ENCODE data around the gene LRP8.

Gene LRP8
- 23.5 to 32.9 (median 27.8) reads per million in 4 donors for total RNA-seq

DNA sequence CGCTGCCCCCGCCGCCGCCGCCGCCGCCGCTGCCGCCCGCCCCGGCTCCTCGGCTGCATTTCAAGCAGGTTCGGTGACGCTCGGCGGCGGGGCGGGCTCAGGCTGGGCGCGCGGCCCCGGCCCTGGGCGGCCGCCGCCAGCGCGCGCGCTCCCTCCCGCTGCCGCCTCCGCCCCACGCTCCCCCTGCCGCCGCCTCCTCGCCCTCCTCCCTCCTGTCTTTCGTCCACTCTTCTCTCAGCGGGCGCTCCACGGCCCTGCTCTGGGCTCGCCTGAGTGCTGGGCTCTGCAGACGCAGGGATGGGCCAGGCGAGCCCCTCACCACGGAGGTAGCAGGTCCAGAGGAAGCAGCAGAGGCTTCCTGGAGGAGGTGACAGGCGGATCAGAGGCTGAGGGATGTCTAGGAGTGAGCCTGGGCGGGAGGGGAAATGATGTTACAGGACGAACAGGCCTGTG, at the start of gene LRP8:
Gene LRP8 (minus strand): TSS at position 62 of the 453 bp plus-strand sequence. CDS start 158 bp downstream, outside the sequence.
- peak; percentile 51 to 79 (median 66) for DNase-seq

DNA sequence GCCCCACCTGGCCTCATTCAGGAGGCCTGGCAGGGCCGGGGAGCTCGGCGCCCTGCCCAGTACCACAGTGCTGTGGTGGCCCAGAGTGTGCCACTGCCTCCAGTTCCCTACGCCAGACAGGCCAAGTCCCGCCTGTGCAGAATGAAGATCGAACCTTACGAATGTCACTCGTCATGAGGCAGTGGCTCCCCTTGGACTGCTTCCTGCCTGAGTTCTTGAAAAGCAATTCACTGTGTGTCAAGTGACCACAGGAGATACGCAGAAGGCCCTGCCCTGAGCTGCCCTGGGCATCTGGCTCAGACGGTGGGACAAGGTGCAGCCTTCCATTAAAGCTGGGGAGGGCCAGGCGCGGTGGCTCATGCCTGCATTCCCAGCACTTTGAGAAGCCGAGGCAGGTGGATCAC, 49.6 kb upstream of the LRP8 start:
- peak in 1 of 5 donors; percentile 2 for DNase-seq

DNA sequence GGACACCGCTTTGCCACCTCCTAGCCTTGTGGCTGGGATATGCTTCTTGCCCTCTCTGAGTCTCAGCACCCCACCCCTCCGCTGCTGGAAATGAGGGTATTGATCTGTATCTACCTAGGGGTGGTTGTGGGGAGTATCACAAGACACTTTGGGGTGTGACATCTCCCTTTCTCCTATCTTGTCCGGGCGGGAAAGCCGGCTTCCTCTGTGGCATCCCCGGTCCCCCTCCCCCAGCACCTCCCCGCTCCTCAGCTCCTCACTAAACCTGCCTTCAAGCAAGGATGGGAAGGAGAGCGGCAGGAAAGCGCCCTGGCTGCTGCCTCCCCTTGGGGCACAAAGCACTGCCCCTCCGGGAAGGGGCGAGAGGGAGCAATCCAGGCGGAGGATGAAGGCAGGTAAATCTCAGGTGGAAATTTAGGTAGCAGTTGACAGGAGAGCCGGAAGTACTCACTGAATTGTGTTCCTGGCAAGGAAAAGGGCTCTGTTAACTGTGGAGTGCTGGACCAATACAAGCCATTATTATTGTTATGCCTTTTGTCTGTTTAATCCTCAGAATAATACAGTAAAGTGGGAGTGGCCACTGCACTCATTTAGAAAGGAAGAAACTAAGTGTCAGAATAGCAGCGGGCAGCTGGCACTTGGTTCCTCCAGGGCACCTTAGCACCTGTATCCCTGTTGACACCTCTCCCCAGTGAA, 49.0 kb upstream of the LRP8 start:
- peak in 1 of 5 donors; percentile 4 for DNase-seq

DNA sequence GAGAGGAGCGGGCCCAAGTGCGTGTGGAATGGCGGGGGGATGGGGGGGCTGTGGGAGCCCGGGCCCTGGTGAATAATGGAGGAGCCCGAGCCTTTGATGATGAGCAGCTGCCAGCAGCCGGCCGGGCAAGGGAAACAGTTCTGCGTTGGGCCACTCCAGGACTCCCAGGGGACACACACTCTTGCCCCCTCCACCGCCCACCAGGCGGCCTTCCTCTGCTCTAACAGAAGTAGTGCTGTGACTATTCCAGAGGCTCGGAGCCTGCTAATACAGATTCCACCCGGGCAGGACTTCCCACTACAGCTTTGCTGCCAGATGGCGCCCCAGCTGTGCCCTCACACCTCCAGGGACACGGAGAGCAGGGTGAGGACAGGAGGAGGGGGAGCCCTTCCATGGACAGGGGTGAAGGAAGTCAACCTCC, 48.2 kb upstream of the LRP8 start:
- peak in 1 of 5 donors; percentile 9 for DNase-seq

DNA sequence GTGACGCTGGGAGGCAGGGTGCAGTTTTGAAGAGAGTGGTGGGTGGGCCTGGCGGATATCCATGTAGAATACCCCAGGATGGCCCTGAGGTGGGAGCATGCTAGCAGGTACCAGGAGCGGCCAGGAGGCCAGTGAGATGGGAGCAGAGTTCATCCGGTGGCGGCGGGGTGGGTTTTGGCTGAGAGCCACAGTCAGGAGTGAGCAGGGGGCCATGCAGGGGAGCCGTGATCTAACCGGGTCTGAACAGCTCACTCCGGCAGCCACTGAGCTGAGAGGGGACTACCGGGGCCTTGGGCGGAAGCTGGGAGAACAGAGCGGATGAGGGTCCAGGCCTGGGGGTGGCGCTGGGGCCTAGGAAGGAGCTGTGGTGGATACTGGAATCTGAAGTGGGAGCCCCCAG, 47.6 kb upstream of the LRP8 start:
- peak in 1 of 5 donors; percentile 6 for DNase-seq

DNA sequence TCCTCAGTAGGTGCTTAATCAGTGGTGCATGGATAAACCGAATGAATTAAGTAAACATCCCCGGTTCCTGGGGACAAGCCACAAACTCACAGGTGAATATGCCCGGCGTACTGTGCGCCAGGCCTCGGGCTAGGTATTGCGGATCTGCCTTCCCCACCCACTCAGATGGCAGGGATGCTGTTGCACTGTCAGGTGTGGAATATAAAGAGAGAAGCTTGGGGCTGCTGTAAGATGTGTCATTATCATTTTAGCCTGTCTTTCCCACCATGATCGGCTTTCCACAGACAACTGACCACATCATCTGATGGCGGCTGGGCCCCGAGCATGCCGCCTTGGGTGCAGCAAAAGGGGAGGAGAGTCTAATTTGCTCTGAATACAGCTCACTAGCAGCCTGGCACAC, 45.4 kb upstream of the LRP8 start:
- no peak for DNase-seq

DNA sequence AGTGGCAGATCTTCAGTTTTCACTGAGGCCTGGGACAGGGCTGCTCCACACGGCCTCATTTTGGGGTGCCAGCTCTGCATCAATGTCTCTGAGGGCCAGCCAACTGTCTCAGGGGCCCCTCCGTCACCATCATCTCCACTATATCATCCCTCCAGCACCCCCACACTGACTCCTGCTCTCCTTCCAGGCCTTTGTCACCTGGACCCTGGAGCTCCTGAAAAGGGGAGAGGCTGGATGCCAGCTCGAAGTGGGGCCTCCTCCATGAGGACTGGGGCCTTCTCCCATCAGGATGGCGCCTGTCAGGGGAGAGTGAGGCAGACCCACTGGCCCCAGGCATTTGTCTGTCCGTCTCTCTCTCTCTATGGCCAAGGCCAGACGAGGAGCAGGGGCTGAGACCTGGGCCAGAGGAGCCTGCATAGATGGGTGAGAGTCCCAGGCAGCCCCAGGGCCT, 44.7 kb upstream of the LRP8 start:
- DNase-seq, result peak in 1 of 5 donors; percentile 3

DNA sequence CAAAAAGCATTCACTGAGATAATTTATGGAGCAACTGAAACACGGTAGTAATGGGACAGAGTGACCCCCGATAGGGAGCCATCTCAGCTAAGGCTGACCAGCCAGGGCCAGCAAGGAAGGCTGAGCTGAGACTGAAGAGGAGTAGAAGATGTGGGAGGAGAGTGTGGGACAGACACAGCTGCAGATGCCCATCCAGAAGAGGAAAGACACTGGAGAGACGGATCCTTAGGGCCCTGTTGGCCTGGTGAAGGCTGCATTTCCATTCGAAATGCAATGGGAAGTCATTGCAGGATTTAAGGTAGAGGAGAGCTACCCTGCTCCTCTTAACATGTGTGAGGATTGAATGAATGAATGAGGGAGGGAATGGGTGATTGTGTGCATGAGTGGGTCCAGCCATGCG, 44.0 kb upstream of the LRP8 start:
- no peak for DNase-seq

DNA sequence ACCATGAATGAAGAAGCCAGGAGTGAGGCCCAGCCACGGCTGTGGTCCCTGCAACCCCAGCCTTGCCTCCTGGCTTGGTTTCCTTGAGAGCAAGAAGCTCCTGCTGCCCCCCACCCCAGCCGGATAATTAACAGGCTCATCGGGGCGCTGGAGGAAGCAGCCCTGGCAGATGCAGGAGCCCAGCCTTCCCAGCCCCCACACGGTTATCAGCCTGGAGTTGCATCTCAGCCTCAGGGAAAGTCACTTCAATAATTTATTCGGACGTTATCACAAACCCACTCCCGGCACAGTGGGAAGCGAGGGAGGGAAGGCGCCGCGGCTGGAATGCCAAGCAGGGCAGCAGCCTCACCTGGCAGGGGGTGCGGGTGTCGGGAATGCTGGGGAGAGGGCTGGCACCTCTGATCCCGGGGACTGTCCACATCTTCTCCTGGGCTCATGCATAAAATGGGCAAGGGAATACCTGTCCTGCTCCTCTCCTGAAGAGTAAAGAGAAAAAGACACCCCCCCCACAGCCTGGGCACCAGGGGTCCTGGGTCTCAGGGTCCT, 43.3 kb upstream of the LRP8 start:
- DNase-seq, result peak in 1 of 5 donors; percentile 9

DNA sequence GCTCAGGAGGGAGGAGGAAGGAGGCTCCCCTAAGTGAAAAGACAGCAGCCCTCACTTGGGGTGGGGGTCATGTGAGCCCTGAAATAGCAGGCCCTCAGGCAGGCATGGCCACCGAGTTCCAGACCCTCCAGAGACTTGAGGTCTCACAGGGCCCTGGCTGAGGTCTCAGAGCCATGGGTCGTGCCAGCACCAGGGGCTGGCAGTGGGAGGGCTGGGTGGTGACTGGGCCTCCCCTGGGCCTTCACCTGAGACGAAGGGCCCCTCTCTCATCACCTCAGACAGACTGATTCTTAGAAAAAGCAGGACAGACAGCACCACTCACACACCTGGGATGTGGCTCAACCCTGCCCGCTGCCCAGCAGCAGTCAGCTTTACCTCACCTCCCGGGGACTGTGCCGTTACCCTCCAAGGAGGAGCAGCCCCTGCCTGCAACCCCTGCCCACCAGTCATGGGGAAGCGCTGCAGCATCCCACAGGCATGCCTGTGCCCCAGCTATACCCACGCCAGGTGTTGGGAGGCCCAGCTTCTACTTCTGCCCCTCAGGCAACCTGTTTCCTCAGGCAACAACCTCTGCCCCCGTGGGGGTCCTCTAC, 42.6 kb upstream of the LRP8 start:
- peak in 1 of 5 donors; percentile 6 for DNase-seq

DNA sequence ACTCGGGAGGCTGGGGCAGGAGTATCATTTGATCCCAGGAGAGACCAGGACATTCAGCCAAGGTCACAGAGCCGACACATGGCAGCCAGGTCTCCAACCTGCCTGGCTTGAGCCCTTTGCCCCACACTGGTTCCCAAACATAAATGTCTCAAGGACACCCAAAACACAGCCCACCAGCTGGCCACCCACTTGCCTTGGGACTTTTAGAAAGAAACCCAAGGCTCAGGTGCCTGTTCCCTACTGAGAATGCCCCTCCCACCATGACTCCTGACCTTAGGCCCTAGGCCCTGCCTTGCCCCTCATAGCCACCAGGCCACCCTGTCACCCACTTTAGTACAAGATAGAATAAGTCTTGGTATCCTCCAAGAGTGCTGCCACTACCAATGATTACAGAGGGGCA, 41.9 kb upstream of the LRP8 start:
- DNase-seq, result peak in 1 of 5 donors; percentile 2

DNA sequence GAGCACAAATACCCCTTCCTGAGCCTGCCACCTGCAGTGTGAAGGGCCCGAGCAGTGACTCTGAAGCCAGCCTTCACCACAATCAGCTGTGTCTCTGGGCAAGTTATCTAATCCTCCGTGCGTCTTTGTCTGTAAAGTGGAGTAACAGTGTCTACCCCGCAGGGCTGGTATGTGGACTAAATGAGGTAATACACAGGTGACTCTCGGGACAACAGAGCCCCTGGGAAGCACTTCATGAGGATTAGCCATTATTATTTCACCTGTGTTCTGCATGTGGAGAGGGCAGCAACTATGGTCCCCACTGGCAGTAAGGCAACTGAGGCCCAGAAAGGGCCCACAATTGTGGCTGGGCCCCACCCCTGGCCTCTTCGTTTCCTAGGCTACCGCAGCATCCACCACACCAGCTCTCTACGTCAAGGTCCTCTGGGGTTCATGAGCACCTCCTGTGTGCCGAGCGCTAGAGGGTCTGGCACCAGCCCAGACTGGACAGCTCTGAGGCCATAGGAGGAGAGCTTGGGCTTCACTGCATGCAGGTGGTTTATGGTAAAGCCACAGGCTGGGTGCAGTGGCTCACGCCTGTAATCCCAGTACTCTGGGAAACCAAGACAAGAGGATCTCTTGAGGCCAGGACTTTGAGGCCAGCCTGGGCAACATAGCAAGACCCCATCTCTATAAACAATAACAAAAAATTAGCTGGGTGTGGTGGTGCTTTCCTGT, 41.3 kb upstream of the LRP8 start:
- peak in 1 of 5 donors; percentile 3 for DNase-seq

DNA sequence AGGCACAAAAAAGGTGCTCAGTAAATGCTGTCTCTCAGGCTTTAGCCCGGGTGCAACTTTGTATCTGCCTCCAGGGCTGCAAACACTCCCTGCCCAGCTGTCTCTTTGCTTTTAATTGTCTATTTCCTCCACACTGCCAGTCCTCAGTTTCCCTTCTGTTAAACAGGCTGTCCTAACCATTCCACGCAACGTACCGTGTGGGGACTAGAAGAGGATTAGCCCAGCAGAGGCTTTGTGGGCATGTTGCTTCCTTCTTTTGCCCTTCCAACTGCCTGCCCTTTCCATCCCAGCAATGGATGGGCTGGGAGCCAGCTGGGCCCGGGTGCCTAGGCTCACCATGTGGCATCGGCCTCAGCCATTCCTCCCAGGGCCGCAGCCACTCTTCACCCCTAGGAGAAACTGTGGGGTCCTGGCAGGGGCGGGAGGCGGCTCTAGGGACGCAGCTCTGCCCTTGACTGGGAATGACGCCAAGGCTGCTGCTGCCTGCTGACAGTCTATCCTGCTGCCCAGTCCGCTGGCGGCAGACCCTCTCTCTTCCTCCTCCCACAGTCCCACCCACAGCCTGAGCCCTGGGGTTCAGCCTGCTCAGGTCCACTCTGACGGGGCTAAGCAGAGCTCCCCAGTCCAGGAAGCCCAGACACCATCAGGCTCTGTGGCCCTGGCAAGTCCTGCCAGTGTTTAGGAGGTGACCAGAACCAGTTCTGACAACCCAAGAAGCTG, 40.6 kb upstream of the LRP8 start:
- DNase-seq, result peak in 1 of 5 donors; percentile 5

DNA sequence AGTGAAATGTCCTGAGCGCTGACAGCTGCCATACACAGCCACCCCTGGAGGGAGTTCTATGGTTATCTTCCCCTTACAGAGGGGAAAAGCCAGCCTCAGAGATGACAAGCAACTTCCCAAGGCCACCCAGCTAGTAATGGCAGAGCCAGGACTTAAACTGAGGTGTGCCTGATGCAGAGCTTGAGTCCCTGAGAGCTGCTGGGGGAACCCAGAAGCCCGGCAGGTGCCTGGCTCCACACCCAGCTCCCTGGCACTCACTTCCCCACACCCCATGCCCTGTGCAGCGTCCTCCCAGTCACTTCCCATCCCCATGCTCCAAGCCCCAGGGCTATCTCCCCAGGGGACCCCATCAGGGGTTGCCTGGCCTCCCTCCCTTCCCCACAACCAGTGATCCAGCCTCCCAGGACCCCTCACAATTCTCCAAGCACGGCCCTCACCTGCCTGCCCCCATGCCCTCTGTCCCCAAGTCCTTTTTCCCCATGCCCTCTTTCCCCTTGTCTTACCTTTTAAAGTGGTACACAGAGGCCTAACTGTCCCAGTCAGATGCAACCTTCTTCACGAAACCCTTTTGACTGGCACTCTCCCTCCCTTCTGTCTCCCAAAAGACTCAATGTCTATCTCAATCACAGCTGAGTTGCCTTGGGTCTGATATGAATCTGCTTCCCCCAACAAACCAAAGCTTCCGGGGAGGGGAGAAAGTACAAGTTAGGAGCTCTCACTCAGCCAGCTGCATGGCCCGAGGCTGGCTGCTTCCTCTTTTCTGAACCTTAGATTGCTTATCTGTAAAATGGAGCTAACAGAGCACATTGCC, 39.8 kb upstream of the LRP8 start:
- peak in 2 of 5 donors; percentile 9 to 85 for DNase-seq

DNA sequence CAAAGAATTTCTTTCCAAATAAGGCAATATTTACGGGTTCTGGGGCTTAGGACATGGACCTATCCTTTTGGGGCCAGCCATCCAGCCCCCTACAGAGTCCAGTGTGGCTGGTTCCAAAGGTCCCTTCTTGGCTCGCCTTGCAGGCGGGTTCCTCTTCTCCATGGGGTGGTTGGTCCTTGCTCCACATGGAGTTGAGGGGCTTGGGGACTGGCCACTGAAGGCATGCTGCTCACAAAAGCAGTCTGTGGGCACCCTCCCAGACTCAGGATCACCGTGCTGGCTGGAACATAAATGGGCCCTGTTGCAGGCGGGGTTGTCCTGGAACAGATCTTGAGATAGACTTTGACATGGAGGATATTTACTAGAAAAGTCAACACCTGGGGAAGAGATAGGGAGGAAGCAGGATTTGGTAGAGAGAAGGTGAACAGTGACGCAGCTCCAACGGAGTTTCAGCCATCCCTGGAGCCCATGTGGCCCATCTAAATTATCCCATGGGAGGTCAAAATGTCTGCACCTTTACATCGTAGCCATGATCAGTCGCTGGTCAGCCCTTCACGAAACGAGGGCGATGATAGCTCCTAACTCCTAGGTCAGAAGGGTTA, 39.1 kb upstream of the LRP8 start:
- peak in 1 of 5 donors; percentile 4 for DNase-seq

DNA sequence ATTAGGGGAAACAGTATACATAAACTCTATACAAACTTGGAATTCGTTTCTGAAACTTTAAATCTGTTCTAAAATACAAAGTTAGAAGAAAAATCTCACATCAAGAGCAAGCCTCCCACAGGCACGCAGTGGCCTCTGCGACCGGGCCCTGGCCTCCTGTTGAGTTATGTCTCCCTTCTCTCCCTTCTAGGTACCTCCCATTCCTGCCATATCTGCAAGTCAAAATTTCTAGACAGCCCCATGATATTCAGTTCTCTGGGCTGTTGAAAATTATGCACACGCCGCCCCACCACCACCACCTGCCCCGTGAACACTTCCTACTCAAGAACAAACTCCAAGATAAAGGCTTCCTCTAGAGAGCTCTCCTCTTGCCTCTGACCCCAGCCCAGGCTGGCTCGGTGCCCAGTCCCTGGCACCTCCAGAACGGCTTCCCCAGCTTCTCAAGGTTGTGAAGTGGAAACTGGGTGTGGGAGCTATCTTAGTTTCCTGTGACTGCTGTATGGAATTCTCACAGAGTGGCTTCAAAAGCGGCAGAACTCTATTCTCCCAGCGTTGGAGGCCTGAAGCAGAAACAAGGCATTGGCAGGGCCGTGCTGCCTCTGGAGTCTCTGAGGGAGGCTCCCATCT, 37.7 kb upstream of the LRP8 start:
- peak in 1 of 5 donors; percentile 3 for DNase-seq

DNA sequence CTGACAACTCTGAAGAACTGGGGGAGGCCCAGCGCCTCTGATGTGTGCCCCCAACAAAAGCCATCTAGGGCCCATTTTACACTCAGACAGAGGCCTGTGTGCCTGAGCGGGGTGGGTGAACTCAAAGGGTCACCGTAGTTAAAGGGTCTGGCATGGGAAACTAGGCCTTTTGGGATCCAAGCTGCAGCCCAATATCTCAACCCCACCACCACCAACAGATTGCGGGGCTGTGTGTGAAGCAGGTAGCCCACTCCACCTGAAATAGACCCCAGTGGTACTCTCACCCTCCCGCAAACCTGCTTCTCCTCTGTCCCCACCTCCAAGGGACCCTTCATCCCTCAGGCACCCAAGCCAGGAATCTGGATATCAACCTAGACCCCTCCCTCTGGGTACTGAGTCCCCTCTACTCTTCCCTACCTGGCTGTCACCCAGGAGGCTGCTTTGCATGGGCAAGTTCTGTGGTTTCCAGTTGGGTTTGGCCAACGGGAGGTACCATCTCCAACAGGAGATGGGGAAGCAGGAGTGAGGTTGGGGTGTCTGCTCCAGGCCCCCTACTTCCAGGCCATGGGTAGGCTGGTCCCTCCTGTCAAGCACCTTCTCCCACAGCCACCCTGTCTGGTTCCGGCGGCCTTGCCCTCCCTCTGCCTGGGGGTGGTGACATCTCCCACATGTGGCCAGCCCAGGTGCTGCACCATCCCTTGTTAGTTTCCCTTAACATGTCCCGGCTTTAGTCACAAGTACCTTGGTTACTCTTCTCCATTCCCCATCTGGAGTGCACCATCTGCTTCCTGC, 35.2 kb upstream of the LRP8 start:
- no peak for DNase-seq

DNA sequence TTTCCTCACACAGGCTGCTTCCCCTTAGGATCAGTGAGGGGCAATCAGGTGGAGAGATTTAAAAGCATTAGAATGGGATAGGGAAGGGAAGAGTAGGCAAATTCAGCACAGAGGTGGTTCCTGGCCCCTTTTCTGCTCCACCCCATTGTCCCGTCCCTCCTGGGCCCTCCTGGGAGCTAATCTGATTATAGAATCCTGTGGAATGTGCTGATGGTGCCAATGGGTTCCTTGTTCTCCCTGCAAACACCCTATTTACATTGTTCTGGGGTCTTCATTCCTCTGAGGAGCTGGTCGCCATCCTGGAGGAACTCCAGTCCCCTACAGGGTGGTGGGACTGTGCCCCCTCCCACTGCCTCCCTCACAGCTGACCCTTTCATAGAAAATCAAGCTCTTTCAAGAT, 34.4 kb upstream of the LRP8 start:
- no peak for DNase-seq

DNA sequence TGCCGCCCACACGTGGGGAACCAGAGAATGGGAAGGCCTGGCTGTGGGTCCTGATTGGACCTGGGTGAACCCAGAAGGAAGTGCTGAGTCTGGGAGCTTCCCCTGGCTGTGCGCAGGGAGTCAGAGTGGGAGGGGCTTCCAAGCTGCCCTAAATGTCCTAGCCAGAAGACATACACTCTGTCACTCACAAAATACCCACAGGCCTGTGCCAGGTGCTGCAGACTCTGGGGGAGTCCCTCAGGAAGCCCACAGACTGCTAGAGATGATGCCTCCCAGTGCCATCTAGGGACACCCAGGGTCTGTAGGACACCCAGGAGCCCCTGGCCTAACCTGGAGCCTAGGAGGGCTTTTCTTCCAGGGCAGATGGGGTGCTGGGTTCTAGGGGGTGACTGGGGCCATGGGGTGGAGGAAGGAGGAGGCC, 33.7 kb upstream of the LRP8 start:
- DNase-seq, result peak in 1 of 5 donors; percentile 1

DNA sequence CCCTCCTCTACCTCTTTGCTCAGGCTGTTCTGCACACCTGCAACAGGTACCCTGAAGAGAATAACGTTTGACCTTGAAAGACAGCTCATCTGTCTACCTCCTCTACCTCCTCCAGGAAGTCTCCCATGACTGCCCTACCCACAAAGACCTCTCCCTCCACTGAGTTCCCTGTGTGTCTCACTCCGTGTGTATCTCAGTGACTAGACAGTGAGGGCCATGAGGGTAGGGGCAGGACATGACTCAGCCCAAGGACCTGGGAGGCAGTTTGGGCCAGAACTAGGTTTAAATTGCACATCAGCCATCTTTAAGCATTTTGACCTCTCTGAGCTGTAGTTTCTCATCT, 32.0 kb upstream of the LRP8 start:
- DNase-seq, result no peak
